Psoas muscle (tissue), 8 donors: Measurements from ENCODE around the gene CLCNKB. TPM values are rescaled to one million over a fixed set of nuclear protein-coding genes. Genes with fewer than 3 reads are reported as not detected.
A peak's percentile ranks its signal among the peaks of the same experiment; 100 is the strongest.

Experiments used
- ATAC-seq, 4 donors: fragments of 200-7000 bp; cut with Tn5 transposase; one replicate each; pipeline ENCODE4 v1.9.1; 2020; ENCODE audit warnings: moderate library complexity in 3 of 4, mild to moderate bottlenecking in 2 of 4
- DNase-seq, 2 donors: peaks; one replicate each; pipeline ENCODE4 v3.0.0-alpha.2; 2020
- H3K27ac ChIP-seq: fragments of 200-600 bp; one replicate; pipeline ENCODE4 v1.8.0; 2022
- H3K27me3 ChIP-seq, 3 donors: fragments of 200-600 bp in 1 of 3; one replicate each; pipeline versions ENCODE4 v1.6.1 to v1.8.0; 2013 to 2022; ENCODE audit warnings: low read length in 2 of 3, mild to moderate bottlenecking in 2 of 3, moderate library complexity in 1 of 3; ENCODE audit not compliant: insufficient read depth in 3 of 3
- H3K36me3 ChIP-seq, 2 donors: fragments of 200-600 bp in 1 of 2; one replicate each; pipeline versions ENCODE4 v1.6.1 to v1.8.0; 2013 to 2022; ENCODE audit warnings: low read depth in 1 of 2, mild to moderate bottlenecking in 1 of 2, moderate library complexity in 1 of 2; ENCODE audit not compliant: insufficient read depth in 1 of 2
- H3K4me1 ChIP-seq: fragments of 200-600 bp; one replicate; pipeline ENCODE4 v1.8.0; 2022
- H3K4me3 ChIP-seq: fragments of 200-600 bp; one replicate; pipeline ENCODE4 v1.8.0; 2022; ENCODE audit warnings: mild to moderate bottlenecking
- H3K9me3 ChIP-seq: fragments of 200-600 bp; one replicate; pipeline ENCODE4 v1.8.0; 2022
- WGBS, 3 donors: extraction: QIAGEN DNeasy Blood & Tissue Kit; methylation state at CpG; one replicate each; pipeline versions ENCODE4 v1.1.6 to v1.1.7; 2013; 5-methylcytosine and 5-hydroxymethylcytosine counted together
- intact Hi-C, 2 donors: fragments of 100-400 bp; cut with DNase I; formaldehyde crosslinking; loops; one replicate each; pipeline versions ENCODE4 v1.11.0 to v1.14.2; 2022
- polyA plus RNA-seq, 3 donors: library from polyadenylated mRNA; stranded (reverse); fragments of 200-250 nt; gene quantifications; one replicate each; pipeline ENCODE4 v1.2.3, GENCODE V29; 2013
- total RNA-seq, 4 donors: library from RNA; stranded (reverse); fragmentation: NEBNext Ultra II Directional in 2 of 4; extraction: Animal tissue kit (Norgen Biotek cat#: 25700) in 2 of 4; gene quantifications; one replicate each; pipeline versions ENCODE4 v1.2.1 to v1.2.4, GENCODE V29; 2021 to 2023
- TF ChIP-seq, protein P1 (sequence below): fragments of 200-600 bp; IDR thresholded peaks from one replicate; pipeline ENCODE4 v1.8.0; 2022; ENCODE audit warnings: antibody characterized with exemption
- donor health status: healthy with polysubstance abuse.
- donor health status: DM: no; HTN: no; CAD: no; lungs with moderate emphysema.
- donor health status: Bipolar disorder and iron deficiency.
- donor health status: healthy.
- donor health status: DM: yes; HTN: yes; CAD: no.
- donor health status: DM: no; HTN: no; CAD: no.
- donor health status: DM: no; HTN: no; CAD: no.
- donor health status: DM: yes; HTN: yes; CAD: no.

Gene CLCNKB
- total and polyA plus RNA-seq, 7 donors: 0.05 to 0.31 (median 0.30) TPM; not detected in 4

DNA sequence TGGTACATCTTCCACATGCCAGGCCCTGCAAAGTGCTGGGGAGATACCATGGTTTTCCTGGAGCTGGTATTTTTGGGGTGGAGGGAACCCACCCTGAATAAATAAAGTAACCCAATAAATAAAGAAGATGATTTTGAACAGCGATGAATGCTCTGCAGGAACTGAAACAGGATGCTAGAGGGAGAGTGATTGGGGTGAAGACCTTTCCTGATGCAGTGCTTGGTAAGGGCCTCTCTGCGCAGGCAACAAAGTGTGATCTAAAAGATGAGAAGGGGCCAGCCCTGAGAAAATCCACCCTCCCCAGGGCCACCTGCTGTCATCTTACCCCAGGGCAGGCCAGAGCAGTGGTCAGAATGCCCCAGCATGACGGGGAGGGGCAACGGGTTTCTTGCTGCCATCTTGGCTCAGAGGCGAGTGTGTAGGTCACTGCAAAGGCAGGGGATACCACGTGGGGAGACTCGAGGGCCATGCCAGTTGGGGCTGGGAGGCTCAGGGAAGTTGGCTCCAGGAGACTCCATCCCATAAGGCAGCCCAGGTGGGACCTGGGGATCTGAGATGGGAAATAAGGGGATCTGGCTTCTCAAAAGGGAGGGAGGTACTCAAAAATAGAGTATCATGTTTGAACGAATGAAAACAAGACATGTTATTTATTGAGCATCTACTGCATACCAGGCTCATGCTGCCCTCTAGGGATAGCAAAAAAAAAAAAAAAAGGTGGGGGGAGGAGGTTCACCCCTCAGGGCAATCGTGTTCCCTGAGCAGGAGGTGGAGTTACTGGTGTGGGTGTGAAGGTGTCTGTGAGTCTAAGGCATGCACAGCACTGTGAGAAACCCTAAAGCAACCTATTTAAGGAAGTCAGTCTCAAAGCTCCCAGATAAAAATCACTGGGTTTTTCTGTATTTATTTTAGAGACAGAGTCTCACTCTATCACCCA, 36.8 kb upstream of the CLCNKB start:
- intact Hi-C loops: no loop called here

DNA sequence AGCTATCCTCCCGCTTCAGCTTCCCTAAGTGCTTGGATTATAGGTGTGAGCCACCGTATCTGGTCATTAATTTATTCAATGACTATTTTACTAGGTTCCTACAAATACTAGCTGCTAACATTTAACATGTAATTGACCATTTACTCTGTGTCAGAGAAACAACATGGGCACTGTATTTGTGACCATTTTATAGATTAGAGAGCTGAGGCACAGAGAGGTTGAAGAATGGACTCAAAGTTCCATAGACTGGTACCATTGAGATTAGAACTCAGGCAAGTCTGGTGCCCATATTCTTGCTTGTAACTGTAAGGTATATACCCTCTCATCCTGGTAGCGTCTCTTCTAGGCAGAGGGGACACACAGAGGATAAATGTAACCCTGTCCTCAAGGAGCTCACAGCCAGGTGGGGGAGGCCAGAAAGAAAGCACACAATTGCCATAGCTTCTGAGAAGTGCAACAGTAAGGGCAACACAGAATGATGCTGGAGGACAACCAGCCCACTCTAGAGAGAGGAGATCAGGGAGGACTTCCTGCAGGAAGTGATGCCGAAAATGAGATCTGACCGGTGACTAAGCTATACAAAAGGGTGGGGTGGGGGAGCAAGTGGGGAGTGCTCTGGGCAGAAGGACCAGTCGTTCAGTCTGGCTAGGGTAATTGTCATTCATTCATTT, 35.8 kb upstream of the CLCNKB start:
- intact Hi-C loops: loop anchor here in 1 of 2 donors (2.0 kb wide), 2 partner anchors 25 to 49 kb away; no protein-coding TSS in a partner anchor
- DNase-seq (peak in 1 of 2 donors; percentile 12), ATAC-seq (no peak)
- Histone ChIP-seq H3K9me3 (no peaks in the 10 kb centered on the region), H3K4me3 (no peak overlapping the region), H3K4me1 (peaks cover 5% of the 10 kb centered on the region), H3K27ac (no peak overlapping the region), H3K36me3 (no peaks in the 10 kb centered on the region), H3K27me3 (no peaks in the 10 kb centered on the region)
- WGBS, 3 donors: 78 to 84% (median 79%) methylated on average over 6 of the region's 6 CpGs
- TF ChIP-seq, protein P1, sequence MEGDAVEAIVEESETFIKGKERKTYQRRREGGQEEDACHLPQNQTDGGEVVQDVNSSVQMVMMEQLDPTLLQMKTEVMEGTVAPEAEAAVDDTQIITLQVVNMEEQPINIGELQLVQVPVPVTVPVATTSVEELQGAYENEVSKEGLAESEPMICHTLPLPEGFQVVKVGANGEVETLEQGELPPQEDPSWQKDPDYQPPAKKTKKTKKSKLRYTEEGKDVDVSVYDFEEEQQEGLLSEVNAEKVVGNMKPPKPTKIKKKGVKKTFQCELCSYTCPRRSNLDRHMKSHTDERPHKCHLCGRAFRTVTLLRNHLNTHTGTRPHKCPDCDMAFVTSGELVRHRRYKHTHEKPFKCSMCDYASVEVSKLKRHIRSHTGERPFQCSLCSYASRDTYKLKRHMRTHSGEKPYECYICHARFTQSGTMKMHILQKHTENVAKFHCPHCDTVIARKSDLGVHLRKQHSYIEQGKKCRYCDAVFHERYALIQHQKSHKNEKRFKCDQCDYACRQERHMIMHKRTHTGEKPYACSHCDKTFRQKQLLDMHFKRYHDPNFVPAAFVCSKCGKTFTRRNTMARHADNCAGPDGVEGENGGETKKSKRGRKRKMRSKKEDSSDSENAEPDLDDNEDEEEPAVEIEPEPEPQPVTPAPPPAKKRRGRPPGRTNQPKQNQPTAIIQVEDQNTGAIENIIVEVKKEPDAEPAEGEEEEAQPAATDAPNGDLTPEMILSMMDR: no peak

More for the DNA sequence above, 36.8 kb upstream of the CLCNKB start:
- no peaks in the 10 kb centered on the region for H3K36me3 ChIP-seq
- TF ChIP-seq, protein P1: no peak
- no peak for ATAC-seq
- H3K27me3 ChIP-seq: no peaks in the 10 kb centered on the region
- H3K9me3 ChIP-seq: no peaks in the 10 kb centered on the region
- 53 to 61% (median 60%) methylated on average over 9 of the region's 9 CpGs for WGBS, 3 donors
- DNase-seq: peak in 1 of 2 donors; percentile 54
- no peaks in the 10 kb centered on the region for H3K4me1 ChIP-seq
- H3K27ac ChIP-seq: no peak overlapping the region
- H3K4me3 ChIP-seq: no peak overlapping the region

DNA sequence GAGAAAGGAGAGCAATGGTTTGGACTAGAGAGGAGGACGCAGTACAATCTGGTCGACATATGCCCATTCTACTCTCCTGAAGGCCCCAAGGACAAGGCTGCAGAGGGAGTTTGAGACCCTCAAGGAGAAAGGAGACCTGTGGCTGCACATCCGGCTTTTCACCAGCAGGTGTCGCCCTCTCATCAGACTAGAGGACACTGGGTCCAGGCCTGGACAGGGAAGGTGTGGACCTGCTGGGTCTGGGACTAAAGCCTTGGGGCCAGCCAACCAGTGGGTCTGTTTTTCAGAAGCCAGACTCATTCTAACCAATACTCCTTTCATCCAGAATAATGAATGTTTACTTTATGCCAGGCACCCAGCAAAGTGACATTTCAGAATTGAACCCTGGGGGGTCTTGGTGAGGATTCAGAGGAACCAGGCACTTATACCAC, 34.5 kb upstream of the CLCNKB start:
- peak; percentile 17 to 39 (median 32) for ATAC-seq
- no peaks in the 10 kb centered on the region for H3K36me3 ChIP-seq
- intact Hi-C loops: loop anchor here (1.0 to 2.0 kb wide), 3 partner anchors 24 to 48 kb away; no protein-coding TSS in a partner anchor
- TF ChIP-seq, protein P1: peak; percentile 98
- no peaks in the 10 kb centered on the region for H3K9me3 ChIP-seq
- 0 to 5% (median 2%) methylated on average over 4 of the region's 4 CpGs for WGBS, 3 donors
- peak overlapping the region; percentile 9 for H3K27ac ChIP-seq
- peaks cover 16% of the 10 kb centered on the region for H3K4me1 ChIP-seq
- no peaks in the 10 kb centered on the region for H3K27me3 ChIP-seq
- H3K4me3 ChIP-seq: no peak overlapping the region
- DNase-seq: peak; percentile 82 to 91

GRCh38 chr1:16009678-16010077, 33.9 kb upstream of the CLCNKB start:
- TF ChIP-seq, protein P1: no peak
- Histone ChIP-seq H3K9me3 (no peaks in the 10 kb centered on the region), H3K4me3 (no peak overlapping the region), H3K27ac (peak overlapping the region; percentile 9), H3K36me3 (no peaks in the 10 kb centered on the region), H3K27me3 (no peaks in the 10 kb centered on the region), H3K4me1 (peaks cover 23% of the 10 kb centered on the region)
- ATAC-seq: peak in 3 of 4 donors; percentile 0 to 2 (median 1)
- WGBS, 3 donors: 91 to 92% (median 92%) methylated on average over 11 of the region's 11 CpGs
- DNase-seq: peak in 1 of 2 donors; percentile 68
- intact Hi-C loops: loop anchor here (1.0 to 2.0 kb wide), 4 partner anchors 23 to 47 kb away; no protein-coding TSS in a partner anchor
